ENCODE data around the gene SSU72. TPM values are rescaled to one million over a fixed set of nuclear protein-coding genes. Genes with fewer than 3 reads are reported as not detected.

SSU72 gene
- 83.4 and 130 TPM in 2 replicates for total RNA-seq (2014; rRNA removed; shearing (Covaris generic))

DNA sequence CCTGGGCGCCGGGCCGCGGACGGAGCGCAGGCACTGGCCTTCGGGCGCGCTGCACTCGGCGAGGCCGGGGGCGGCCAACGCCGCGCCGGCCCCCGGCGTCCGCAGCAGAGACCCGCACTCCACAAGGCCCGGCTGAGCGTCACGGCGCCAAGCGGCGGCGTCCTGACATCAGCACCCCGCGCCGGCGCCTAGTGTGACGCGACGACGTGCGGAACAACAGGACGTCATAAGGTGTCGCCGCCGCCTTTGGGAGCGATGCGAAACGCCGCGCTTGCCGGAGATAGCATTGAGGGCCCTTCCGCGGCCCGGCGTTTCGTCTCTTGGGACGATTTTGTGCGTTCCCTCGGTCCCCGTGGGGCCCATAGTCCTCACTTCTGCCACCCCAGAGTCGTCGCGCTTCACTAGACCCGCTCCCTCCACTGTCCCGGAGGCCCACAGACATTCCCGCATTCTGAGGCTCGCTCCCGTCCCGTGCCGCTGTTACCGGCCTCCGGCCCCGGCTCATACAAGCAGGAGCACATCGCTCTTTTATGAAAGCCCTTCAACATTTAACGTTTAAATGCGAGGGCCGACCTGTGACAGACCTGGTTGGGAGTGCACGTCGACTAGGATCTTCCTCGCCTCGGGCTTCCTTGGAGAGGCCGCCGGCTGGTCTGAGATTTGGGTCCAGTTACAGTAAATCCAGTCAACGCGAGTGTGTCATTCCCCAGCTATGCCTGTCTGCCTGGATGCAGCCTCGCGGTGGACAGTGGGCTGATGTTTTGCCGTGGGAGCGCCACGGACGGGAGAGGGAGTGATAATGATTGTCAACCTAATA, at the start of gene SSU72:
Gene SSU72 (minus strand): TSS at position 143 of the 817 bp plus-strand sequence. CDS start 306 bp downstream, outside the sequence.
- peak; percentile 90 for DNase-seq (ENCODE audit: low spot score)

DNA sequence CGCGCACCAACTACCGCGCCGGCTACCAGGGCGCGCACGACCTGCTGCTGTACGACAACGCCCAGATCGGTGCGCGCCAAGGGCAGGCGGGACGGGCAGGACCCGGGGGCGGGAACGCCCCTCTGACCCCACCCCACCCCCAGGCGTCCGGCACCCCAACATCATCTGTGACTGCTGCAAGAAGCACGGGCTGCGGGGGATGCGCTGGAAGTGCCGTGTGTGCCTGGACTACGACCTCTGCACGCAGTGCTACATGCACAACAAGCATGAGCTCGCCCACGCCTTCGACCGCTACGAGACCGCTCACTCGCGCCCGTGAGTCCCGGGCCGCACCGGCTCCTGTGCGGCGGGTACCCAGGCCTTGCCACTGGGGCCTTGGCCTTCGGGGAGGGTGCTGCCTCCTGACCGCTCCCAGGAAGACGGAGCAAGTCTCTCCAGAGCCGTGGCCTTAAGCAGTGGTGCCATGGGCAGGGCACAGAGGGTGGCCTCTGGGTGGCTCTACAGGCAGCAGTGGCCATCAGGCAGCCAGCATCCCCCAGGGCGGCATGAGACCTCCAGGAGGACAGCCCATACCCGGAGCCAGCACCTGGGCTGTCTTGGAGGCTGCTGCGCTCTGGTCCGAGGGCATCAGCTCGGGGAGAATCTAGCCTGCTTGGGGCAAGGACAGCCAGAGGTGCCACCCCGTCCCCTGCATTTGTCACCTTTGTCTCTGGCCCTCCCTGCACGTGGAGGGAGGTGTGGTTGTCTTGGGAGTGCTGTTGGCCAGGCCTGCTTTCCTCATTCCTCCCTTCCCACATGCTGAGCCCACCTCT, 49.2 kb upstream of the SSU72 start:
- no peak for DNase-seq (ENCODE audit: low spot score)

DNA sequence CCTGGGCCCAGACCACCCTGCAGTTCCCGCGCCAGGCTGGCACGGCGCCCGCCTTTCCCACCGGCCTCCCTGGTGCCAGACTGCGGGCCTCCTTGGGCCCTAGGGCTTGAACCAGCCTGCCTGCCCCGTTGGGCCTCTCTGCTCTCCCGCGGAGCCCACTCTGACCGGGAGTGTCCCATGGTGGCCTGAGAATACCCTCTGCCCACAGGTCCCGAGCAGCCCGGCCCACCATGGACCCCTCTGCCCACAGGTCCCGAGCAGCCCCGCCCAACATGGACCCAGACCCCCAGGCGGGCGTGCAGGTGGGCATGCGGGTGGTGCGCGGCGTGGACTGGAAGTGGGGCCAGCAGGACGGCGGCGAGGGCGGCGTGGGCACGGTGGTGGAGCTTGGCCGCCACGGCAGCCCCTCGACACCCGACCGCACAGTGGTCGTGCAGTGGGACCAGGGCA, 48.5 kb upstream of the SSU72 start:
- no peak for DNase-seq (ENCODE audit: low spot score)

DNA sequence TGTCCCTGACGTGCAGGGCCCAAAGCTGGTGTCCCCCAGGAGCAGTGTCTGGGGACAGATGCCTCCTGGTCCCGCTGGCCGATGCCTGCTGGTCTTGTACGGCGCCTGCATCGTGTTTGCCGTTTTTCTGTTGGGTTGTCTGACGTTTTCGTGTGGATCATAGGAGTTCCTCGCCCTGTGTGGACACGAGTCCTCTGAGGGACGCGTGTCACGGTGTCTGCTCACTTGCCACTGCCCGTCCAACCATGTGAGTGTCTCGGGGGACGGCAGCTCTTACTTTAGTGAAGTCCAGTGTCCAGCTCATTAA, 48.1 kb upstream of the SSU72 start:
- no peak for DNase-seq (ENCODE audit: low spot score)

DNA sequence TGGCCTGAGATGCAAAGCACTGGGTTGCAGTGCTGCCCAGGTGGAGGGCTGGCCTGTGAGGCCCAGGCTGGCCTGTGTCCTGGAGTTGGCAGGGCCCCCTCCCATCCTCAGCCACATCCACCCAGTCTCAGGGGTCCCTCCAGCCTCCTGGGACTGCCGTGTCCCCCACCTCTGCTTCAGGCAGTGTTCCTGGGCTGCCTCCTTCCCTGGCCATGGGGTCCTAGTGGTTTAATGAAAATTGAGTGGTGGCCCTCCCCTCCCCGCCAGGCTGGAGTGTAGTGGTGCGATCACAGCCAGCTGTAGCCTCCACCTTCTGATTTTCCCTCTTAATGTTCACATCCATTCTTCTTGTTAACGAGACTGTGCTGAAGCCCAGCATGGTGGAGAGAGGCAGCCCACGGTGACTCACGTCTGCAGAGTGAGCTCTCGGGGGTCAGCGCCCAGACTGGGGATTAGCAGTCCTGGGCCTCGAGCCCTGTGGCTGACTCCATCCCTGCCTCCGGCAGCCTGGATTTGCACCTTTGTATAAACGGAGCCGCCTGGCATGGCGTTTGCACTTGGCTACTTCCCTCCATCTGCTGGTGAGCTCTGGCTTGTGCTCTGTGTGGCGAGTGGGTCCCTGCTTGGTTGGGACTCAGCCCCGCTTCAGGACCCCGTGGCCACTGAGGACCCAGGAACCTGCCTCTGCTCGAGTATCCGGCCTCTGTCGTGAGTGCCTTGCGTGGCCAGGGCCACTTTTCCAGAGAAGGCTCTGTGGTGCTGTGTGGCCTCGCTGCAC, 47.5 kb upstream of the SSU72 start:
- no peak for DNase-seq (ENCODE audit: low spot score)

DNA sequence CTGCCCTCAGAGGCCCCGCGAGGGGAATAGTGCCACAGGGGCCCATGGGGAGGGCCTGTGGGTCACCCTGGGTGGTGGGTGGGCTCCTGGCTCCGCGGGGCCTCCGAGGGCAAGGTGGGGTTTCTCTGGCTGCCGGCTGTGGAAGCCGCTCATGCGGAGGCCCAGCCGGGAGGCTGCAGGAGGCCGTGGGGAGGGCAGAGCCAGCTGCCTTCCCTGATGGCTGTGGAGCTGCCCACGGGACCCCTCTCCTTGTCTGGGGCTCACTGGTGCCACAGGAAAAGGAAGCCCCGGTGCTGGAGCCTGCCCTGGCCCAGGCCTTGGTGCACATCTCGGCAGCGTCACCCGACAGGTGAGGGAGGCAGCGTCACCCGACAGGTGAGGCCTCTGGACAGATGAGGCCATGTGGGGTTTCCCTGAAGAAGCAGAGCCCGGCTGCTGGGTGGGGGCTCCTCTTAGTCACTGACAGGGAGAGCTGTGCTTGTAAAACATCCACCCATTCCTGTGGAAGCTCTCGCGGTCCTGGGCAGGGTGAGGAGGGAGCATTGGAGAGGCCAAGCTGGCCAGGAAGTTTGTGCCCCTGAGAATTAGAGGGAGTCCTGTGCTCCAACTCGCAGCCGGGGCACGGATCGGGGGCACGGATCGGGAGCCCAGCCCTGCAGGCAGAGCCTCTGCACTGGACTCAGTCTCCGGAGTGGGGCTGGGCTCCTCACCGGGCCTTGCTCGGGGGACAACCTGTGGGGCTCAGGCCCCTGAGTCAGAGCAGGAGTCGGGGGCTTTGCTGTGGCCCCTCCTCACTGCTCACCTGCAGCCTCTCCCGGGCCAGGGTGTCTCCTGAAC, 46.7 kb upstream of the SSU72 start:
- DNase-seq (ENCODE audit: low spot score) = no peak

DNA sequence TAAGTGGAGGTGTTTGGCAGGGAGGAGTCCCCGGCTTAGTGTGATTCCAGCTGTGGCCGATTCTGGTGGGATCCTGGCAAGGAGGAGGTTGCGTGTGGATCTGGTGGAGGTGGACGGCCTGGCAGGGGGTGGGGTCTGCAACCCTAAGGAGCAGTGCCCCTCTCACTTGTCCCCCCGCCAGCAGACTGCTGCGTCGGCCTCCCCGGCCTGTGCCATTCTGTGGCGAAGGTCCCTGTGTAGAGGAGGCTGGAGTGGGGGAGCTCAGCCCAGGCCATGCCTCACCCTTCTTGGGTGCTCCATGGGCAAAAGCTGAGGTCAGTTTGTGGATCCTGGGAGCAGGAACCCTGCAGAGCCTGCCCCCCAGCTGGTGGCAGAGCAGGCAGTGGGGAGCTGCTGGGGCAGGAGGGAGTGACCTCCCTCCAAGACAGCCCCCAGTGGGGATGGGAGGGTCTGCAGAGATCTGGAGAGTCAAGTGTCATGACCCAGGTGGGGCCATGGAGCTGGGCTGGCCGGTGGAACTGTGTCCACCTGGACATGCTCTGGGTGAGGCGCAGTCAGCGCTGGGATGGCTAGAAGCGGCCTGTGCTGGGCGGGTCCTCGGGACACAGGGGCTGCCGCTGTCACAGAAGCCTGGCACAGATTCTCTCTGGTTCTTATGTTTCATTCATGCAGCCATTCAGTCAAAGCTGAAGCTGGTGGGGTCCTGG, 45.9 kb upstream of the SSU72 start:
- no peak for DNase-seq (ENCODE audit: low spot score)

DNA sequence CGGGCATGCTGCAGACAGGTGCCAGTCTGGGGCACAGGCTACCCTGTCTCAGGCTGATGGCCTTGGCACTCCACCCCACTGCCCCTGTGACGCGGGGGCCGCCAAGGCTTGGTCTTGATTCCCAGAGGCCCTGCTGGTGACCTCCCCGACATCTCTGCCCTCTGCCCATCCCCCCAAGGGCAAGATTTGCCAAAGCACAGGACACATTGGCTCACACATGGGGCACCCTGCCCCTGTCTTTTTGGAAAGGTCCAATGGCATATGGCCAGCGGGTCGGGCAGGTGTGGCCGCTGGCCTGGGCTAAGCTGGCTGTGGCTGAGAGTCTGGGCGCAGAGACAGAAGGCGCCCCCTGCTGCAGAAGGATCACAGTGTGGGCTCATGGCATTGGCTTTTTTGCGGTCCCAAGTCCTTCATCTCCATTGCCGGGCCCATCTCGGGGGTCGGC, 45.3 kb upstream of the SSU72 start:
- DNase-seq (ENCODE audit: low spot score) = no peak

DNA sequence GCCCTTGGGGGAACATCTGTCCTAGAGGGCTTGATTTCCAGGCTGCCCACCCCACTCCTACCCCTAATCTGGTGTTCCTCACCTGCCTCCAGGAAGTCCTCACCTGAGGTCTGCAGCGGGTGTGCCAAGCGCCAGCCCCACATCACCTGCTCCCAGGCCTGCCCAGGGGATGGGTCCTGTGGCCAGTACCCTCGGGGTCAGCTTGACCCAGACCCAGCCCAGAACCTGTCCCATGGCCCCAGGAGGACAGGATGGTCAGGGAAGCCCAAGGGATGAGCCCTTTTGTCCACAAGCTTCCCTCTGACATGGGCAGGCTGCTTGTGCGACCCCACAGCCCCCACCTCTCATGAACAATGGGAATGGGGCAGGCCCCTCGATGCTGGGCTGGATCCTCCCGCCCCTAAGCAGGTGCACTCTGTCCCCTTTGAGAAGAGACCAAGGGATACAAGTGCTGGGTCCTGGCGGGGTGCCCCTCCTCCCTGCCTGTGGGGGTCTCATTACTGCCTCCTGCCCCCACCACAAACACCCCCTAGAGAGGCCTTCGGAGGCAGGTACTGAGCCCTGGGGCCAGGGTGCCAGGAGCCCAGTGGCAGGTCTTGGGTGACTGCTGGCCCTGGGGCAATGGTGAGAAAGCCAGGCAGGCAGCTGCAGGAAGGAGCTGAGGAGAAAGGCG, 43.9 kb upstream of the SSU72 start:
- no peak for DNase-seq (ENCODE audit: low spot score)

DNA sequence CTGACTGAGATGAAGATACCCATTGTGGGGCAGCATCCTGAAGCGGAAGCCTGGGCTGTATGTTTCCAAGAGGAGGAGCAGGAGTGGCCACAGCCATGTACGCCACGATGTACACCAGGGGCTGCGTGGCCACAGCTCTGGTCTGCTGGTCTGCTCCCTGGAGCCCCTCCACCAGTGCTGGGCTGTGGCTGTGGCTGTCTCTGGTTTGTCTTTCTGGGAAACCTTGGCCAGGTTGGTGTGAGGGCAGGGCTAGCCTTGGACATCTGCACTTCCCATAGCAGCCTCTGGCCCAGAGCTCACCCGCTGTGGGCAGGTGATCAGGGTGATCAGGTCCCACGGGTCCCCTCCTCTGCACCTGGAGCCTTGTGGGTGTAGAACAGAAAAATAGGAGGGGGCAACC, 43.3 kb upstream of the SSU72 start:
- no peak for DNase-seq (ENCODE audit: low spot score)

DNA sequence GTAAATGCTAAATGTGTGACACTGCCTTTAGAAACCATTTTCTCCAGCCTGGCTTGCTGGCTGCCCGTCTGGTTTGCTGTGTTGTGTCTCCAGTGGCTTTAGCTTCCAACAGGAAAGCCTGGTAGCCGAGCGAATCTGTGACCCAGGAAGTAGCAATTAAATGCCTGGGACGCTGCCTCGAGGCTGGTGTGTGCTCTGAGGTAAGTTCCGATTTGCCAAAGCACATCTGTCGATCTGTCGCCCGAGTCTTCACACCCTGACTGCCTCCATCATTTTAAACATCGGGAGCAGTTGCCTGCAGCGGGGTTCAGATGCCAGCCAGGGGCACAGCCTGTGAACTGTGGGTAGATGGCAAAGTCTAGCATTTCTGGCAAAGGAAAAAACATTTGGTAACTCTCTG, 42.9 kb upstream of the SSU72 start:
- DNase-seq (ENCODE audit: low spot score) = no peak

DNA sequence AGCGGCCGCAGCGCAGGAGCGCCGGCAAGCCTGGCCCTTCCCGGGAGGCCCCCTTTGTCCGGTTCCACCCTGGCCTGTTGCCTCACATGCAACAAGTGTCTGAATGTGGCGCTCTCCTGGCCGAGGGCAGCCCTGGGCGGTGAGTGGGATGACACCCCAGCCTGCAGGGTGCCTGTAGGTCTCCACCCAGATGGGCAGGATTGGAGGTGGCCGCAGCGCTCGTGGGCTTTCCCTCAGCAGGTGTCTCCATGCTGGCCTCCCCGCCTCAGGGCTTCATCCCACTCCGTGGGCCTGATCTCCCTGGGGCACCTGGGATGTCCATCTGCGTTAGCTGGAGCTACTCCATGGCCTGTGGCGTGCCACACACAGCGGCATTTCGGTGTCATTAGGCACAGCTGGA, 42.2 kb upstream of the SSU72 start:
- DNase-seq (ENCODE audit: low spot score) = no peak

DNA sequence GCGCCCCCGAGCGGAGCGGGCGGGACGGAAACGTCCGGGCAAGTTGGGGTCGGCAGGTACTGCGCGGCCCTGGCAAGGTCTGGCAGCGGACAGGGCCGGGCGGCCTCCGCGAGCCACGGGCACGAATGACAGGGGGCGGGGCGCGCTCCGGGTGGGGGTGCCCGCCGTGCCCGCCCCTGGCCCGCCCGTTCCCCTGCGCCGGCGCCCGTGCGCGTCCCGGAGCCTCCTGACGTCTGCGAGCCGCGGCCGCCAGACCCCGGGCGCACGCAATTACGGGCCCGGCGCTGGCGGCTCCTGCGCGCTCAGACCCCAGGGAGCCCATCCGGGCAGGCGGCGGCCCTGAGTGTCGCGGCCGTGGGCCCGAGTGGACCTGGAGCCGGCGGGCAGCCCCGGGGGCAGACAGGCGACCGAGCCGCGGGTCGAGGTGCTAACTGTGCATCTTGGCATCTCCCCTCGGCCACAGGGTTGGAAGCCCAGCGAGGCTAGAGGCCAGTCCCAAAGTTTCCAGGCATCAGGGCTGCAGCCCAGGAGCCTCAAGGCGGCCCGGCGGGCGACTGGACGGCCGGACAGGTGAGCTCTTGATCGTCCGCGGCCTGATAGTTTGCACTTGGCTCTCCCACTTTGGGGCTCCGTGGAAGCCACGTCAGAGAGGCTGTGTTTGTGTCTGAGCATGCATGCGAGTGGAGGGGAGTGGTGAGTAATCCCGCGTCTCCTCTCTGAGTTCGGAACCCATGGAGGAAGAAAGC, 41.6 kb upstream of the SSU72 start:
- no peak for DNase-seq (ENCODE audit: low spot score)

DNA sequence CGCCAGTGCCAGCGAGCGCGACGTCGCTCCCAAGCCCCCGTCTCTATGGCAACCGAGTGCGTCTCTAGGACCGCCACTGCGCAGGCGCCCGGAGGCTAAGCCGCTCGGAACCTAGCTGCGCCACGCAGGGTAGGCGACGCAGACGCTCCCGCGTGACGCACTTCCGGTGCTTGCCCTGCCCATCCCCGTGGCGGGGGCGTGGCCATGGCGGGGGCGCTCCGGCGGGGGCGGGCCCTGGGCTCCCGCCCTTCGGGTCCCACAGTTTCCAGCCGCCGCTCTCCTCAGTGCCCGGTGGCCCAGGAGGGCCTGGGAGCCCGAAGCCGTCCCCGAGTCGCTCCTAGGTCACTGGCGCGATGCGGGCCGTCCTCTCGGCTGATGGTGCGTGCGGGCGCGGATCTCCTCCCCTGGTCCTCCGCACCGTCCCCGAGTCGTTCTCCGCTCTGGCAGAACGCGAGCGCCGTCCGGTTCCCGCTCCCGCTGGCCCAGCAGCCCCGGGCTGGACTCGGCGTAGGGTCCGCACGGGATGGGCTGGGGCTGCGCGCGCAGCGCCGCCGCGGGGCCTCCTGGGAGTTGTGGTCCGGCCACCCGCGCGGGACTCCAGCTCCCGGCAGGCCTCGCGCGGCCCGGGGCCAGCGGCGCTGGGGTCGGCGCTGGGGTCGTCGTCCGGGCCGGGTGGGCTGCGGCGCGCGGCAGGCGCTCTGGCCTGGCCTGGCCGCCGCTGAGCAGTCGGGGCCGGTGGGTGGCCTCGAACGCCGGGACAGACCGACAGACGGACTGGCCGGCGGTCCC, 40.8 kb upstream of the SSU72 start, which contains the start of gene MIB2:
Gene MIB2 (plus strand): TSS at position 245 of the 789 bp plus-strand sequence. CDS start 7,953 bp downstream, outside the sequence.
- DNase-seq (ENCODE audit: low spot score) = peak; percentile 97

DNA sequence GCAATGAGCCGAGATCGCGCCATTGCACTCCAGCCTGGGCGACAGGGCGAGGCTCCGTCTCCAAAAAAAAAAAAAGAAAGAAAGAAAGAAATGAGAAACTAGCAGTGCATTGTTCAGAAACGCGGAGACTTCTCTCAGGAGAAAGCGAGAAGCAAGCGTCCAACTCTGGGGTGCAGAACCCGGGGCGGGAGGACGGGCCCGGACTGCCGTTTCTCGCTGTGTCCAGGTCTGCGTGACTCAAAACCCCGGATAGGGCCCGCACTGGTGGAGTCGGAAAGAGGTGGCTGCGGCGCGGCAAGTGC, 40.2 kb upstream of the SSU72 start:
- DNase-seq (ENCODE audit: low spot score) = no peak

DNA sequence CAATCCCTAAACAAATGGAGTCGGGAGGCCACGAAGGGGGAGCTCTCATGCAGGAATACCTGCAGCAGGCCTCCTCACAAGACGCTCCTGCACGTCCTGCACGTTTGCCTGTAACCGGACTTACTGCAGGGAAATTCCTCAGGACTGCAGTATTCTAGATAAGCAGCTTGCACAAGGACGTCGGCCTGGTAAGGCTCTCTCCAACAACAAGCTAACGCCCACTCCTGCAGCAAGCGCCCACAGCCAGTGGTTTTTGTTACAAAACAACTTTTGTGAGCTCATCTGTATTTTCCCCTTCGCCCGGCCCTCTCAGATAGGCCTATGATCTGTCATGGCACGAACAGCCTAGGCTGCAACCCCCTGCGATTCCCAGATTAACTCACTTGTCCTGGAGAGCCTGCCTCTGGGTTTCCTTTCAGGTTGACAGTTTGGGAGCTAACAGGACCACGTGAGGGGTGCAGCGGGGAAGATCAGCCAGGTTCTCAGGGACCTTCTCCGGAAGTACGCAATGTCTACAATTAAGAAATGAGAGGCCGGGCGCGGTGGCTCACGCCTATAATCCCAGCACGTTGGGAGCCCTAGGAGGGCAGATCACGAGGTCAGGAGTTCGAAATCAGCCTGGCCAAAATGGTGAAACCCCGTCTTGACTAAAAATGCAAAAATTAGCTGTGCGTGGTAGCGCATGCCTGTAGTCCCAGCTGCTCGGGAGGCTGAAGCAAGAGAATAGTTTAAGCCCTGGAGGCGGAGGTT, 39.7 kb upstream of the SSU72 start:
- DNase-seq (ENCODE audit: low spot score) = no peak

DNA sequence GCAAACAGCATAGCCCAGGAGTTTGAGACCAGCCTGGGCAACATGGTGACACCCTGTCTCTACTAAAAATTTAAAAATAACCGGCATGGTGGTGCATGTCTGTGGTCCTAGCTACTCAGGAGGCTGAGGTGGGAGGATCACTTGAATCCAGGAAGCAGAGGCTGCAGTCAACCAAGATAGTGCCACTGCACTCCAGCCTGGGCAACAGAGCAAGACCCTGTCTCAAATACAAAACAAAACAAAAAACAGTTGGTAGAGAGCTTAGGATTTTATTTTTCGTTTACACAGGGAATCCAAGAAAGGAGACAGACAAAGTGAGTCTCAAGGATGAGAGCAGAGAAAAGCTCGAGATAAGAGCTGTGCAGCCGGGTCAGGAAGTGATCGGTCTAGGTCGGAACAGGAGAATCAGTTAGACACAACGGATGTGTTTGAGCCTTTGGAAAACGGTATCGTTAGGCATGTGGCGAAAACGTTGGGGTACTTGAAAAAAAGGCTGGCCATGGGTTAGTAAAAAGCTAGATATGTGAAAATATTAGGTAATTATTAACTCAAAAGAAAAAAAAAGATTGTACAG, 38.9 kb upstream of the SSU72 start:
- no peak for DNase-seq (ENCODE audit: low spot score)

DNA sequence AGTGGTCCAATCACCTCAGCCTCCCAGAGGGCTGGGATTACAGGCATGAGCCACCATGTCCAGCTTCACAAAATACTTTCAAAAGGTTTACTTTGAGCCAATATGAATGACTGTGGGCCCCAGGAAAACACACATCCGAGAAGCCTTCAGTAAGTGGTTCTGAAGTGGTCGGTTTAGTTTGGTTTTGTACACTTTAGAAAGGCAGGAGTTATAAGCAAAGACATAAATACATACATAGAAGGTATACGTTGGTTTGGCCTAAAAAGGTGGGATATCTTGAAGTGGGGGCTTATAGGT, 37.4 kb upstream of the SSU72 start:
- DNase-seq (ENCODE audit: low spot score) = no peak
